Right renal pelvis (tissue), 4 donors: ENCODE data around the gene SOX10. TPM values are rescaled to one million over a fixed set of nuclear protein-coding genes. Genes with fewer than 3 reads are reported as not detected.

Experiments
- DNase-seq, 4 donors: peaks; one replicate each; pipeline ENCODE4 v3.0.0-alpha.2; 2013; ENCODE audit warnings: low read depth in 4 of 4, low spot score in 3 of 4, missing footprints in 1 of 4
- polyA plus RNA-seq, 4 donors: library from polyadenylated mRNA; unstranded; fragments of 120-200 nt; gene quantifications; one replicate each; pipeline ENCODE4 v1.2.1, GENCODE V29; 2013; ENCODE audit not compliant: insufficient read length in 4 of 4

The SOX10 gene
- 1 to 10 TPM in 3 of 4 donors, under 1 TPM in 1; 0.91 to 3.8 (median 1.3) TPM for polyA plus RNA-seq

DNA sequence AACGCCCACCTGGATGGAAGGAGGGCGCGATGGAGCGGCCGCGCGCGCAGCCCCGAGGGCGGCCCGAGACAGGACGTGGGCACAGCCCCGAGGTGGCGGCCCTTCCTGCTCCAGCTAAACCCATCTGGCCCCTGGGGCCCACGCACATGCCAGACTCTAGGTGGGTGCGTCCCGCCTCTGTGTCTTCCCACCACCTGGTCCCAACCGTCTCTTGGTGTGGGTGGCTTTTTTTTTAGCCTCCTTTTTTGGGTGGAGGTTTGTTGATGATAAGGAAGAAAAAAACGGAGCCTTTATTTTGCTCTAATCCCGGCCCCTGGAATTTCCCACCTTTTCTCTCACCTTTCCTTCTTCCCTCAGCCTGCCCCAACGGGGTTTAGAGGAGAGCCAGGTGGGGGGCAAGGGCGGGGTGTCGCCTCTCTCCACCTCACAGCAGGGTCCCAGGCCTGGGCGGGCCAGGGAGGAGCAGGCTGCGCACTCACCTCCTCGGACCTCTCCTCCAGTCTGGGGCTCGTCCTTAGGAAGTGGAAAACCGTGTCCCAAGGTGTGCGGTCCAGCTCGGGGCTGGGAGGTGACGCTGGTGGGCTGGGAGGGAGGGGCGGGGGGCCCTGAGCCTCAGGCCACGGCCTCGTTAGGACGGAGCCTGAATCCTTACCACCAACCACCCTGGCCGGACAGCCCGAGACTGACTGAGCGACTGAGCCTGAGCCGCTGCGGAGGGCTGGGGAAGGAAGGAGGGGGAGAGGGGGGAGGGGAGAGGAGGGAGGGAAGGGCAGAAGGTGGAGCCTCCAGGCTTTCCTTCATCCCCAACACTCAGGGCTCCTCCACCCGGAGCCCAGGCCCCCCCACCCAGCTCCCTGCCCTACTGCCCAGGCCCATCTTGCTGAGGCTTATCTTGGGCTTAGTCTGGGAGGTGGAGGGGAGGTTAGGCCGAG, at the start of gene SOX10:
TSS of gene SOX10 (minus strand) at position 696 of the 932 bp plus-strand sequence. CDS start 771 bp downstream, outside the sequence.
- DNase-seq, result no peak

DNA sequence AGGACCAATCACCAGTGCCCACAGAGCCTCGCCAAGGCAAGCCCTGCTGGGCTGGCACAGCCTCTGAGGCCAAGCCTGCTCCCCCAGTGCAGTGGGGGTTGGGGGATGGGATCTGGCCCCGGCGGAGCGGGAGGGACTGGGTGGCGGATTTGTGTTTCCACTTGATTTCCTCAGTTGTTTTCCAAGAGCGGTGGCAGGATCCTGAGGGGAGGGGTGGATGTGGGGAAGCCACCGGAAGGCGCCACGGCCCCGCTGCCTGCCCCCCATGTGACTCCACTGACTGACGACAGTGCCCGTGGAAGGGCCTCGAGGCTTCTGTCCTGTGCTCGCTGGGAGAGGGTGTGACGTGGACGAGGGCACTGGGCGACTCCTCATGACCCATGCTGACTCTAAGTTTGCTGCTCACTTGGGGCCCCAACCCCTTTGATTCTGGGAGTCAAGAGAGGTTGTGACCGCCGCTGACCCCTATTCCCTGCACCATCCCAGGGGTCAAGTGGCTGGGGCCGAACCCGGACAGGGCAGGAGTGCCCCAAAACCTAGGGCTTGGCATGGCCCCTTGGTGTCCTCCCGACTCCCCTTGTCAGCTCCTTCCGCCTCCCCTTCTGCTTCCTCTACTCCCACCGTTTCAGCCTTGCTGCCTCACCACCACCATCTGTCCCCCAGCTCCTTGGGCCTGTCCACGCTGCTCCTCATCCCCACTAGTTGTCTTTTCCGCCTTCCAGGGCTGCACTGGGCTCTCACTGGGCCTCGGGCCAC, 49.3 kb upstream of the SOX10 start:
- no peak for DNase-seq

DNA sequence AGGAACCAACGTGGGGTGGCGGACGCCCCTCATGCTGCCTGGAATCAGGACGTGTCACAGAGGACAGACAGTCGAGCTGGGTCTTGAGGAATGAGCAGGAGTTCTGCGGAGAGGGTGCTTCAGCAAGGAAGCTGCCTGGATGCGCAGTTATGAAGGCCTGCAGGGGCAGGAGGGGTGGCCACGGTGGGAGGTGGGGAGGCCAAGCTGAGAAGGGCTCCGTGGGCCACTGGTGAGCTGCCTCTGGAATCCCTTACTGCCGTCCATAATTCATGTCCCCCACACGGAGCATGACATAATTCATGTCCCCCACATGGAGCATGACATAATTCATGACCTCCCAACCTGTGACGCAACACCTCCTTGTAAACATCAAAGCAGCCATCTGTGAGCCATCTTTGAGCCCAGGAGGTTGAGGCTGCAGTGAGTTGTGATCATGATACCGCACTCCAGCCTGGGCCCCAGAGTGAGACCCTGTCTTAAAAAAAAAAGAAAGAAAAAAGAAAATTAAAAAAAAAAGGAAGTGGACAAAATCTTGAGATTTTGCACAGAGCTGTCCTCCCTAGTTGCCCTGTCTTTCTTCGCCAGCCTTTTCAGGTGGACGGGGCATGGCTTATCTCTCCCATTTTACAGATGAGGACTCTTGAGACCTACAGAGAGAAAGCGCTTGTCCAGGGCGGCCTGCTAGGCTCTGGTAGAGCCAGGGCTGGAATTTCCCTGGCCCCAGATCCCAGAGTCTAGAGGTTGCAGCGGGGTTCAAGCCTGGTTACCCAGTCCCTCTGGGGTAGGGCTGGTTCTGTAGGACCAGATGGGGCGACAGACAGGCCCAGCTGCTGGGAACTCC, 48.5 kb upstream of the SOX10 start:
- DNase-seq, result no peak

DNA sequence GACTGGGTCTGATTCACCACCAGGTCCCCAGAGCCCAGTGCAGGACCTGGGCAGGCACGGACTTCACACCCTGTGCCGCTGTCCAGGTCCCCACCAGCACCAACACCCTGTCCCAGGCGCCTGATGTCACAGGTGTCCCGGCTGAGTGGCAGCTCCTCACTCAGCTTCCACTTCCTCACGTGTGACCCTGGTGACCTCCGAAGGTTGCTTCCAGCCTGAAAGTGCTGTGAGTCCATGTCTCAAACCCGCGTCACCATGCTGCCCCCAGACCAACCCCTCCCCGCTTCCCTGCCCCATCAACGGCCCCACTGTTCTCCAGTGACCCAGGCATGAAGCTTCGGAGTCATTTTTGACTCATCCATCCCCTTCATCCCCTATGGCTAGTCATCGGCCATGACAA, 47.1 kb upstream of the SOX10 start:
- no peak for DNase-seq

DNA sequence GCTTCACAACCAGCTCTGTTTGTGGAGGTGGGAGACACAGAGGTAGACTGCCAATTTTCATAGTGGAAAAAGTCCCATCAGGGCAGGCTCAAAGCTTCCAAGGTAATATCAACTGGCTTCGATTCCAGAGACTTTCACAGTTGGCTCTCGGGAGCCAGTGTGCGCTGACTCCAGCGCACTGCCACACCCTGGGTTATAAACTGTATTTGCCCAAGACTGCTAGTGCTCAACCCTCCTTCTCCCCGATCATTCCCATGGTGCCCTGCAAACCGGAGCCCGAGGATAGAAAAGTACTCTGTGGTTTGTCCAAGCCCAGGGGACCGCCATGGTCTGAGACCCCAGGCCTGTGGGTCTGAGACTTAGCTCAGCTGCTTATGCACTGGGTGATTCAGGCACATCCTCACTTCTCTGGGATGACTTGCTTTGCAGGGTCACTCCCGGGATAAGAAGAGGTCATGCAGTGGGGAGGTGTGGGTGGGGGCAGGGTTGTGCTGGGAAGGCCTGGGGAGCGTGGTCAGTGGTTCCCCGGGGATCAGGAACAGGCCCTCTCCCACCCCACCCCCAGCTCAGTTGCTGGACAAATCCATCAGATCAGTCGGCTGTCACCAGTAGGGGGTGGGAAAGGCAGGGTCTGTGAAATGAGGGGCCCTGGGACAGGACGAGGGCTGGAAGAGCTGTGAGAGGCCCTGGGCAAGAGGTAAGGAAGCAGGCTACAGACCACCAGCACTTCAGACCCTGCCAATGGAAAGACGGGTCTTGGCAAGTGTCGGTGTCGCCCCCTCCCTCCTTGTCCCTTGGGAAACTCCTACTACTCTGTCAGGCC, 46.2 kb upstream of the SOX10 start:
- no peak for DNase-seq

DNA sequence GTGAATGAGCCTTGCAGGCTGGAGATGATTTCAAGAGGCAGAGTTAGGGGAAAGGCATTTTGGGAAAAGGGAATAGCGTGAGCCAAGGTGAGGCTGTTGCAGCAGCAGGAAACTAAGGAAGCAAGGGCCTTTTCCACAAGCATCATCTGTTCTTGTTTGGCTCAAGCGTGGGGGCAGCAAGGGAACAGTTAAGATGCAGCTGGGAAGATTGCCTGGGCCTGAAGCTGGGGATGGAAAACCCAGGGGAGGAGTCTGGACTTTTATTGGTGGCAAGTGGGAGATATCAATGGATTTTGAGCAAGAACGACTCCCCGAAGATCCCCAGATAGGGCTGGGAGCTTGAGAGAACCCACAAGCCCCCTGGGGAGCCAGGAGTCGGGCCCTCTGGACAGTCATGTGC, 45.5 kb upstream of the SOX10 start:
- DNase-seq, result no peak

DNA sequence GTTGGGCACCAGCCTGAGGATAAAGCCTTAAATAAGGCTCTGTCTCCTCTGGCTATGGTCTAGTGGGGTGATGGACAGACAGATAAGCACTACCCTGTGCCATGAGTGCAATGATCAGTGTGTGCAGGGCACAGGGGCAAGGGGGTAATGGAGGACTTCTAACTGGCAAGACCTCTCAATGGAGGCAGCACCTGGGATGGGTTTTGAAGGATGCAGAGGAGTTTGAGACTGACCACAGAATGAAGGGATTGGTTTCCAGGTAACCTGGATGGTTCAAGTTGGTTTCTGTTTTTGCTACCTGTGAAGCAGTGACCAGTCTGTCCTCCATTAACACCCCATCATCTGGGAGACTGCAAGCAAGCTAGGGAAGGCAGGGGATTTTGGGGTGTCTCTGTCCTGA, 45.0 kb upstream of the SOX10 start:
- DNase-seq, result no peak

DNA sequence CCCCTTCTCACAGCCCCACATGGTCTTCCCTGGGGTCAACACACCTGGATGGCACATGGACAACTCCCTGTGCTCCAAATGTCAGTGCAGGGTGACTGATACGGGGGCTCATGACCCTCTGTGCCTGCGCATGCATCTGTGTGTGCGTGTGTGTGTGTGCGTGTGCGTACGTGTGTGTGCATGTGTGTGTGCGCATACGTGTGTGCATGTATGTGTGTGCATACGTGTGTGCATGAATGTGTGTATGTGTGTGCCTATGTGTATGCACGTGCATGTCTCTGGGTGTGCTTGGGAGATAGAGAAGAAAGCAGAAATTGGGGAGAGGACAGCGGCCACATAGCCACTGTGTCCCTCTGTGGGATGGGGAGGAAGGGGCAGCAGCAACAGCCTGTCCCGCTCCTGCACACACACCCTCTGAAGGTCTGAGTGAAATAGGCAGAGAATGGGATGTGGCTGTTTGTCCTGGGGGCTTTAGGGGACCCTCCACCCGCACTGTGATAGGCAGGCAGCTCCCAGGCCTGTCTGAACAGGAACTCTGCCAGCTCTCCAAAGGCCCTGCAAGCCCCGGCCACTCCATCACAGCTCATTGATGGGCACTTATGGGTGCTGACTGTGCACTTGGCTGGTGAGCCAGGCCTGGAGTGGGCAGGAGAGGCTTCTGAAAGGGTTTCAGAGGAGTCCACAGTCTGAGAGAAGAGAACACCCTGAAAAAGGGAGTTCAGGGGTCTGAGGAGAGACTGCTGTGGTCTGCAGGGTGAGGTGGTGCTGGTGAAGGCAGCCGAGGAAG, 44.2 kb upstream of the SOX10 start:
- DNase-seq, result no peak

DNA sequence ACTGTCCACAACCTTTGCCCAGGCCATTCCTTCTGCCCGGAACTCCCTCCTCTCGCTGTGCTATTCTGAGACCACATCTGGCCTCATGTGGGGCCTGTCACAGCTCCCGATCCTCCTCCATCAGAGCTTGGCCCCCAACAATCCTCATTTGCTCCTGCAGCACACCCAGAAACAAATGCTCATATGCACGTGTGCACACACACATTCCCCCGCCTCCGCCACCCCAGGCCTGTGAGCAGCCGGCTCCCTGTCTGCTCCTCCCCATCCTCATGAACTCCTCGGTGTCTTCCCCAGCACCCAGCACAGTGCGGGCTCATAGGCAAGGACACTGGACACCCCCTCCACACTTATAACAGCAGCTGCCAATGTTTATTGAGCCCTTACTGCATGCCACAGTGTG, 43.1 kb upstream of the SOX10 start:
- DNase-seq, result no peak

DNA sequence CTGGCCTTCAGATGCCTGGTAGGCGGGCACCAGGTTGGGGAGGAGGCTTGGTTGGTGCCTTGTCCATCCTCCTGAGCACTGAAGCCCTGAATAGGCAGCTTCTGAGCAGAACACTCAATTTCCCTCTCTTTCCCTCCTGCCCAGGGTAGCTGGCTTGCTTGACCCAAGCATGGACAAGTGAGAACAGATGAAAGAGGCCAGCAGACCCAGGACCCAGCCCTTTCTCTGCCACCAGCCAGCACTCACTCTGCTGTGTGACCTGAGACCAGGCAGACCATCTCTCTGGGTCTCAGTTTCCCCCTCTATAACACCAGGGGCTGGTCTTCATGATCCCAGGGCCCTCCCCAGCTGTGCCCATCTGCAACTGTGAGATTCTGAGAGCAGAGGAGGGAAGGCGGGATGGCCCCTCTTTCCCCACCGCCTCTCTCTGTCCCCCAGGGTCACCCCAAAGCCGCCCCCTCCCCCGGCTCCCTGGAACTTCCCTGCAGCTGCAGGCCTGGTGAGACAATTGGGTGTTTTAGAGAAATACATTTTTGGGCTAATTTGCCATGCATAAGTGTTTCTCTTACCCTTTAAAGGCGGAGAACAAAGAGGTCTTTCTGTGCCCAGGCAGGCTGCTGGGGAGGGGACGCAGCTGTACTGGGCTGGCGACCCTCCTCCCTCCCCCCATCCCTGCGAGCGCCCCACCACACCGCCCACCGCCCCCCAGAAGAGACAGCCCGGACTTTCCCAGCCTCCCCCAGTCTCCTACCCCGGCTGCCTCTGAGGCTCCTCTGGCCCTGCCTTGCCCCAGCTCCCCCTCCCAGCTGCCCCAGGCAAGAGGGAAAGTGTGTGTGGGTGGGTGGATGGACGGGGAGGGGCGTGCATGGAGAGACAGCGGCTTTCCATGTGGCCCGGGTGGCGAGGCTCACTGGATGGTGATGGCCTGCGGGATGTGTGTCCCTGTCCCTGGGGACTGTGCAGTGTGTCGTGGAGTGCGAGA, 42.1 kb upstream of the SOX10 start:
- DNase-seq, result no peak

DNA sequence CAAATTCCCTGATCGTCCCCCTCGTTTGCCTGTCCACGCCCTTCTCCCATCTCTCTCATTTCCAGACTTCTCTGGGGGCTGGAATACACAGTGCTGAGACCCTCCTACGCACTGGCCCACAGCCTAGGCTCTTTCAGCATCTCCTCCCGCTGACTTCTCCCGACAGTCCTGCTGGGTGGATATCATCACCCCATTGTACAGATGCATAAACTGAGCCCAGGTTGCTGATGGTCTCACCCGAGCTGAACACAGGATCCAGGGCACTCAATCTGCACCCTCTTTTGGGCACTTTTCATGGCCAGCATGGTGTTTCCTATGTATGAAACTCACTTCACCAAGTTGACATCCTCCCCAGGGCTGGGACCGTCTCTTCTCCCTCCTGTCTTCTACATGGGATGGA, 41.2 kb upstream of the SOX10 start:
- no peak for DNase-seq

DNA sequence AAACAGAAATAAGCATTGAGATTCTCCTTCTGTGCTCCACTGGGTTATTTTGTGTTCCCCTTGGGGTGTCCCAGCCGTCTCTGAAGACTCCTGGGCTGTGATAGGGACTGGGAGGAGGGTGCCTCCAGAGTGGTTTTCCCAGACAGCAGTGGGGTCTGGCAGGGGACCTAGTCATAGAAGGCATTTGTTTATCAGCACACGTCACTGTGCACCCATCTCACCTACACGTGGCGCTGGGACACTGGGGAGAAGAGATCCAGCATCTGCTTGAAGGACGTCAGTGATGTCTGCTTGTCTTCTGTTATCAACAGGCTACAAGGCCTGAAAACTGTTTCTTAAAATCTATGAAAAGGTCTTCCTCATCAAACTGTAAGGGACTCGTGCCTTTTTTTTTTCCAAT, 38.7 kb upstream of the SOX10 start:
- no peak for DNase-seq

DNA sequence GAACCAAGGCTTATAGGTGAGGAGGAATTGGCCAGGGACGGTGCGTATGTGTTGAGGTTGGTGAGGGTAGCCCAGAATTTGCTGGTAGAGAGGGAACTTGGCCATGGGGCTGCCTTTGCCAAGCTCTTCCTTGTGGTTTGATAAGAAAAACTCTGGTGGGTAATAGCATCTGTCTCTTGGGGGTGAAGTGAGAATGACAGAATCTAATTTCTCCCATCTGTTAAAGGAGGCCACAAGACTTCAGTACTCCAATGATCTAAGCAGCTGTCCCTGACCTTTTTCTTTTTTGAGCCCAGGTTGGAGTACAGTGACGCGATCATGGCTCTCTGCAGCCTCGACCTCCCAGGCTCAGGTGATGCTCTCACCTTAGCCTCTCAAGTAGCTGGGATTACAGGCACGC, 36.9 kb upstream of the SOX10 start:
- DNase-seq, result no peak

DNA sequence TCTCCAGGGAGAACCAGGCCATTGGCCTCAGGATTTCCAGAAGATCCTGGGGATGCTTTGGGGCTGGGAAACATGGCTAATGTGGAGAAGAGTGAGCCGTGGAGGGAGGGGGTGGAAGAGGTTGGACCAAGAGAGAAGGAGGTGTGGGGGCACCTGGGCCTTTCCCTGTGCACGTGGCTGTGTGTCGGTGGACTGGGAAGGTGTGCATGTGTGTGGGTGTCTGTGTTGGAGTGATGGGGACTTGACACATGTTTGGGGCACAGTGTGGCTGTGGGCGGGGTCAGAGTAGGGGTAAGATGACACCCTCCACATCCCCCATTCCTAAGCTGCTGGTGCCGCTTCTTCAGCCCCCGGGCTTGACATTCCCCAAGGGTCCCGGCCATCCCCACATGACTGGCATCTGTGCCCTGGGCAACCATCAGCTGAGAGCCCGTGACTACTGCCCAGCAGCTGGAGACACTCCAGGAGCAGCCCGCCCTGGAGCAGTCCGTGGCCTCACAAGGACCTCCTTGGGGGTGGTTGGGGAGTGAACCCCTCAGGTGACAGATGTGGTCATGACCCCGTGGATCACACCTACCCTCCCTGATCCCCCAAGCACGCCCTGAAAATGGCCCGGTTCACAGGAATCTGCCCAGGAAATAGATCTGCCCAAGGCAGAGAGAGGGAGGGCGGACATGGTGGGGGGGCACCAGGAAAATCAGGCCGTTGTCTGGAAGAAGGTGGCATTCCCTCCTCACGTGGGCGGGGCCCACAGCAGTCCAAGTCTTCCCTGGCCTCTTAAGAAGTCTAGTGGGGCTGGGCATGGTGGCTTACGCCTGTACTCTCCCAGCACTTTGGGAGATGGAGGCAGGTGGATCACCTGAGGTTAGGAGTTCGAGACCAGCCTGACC, 34.8 kb upstream of the SOX10 start:
- DNase-seq, result no peak

DNA sequence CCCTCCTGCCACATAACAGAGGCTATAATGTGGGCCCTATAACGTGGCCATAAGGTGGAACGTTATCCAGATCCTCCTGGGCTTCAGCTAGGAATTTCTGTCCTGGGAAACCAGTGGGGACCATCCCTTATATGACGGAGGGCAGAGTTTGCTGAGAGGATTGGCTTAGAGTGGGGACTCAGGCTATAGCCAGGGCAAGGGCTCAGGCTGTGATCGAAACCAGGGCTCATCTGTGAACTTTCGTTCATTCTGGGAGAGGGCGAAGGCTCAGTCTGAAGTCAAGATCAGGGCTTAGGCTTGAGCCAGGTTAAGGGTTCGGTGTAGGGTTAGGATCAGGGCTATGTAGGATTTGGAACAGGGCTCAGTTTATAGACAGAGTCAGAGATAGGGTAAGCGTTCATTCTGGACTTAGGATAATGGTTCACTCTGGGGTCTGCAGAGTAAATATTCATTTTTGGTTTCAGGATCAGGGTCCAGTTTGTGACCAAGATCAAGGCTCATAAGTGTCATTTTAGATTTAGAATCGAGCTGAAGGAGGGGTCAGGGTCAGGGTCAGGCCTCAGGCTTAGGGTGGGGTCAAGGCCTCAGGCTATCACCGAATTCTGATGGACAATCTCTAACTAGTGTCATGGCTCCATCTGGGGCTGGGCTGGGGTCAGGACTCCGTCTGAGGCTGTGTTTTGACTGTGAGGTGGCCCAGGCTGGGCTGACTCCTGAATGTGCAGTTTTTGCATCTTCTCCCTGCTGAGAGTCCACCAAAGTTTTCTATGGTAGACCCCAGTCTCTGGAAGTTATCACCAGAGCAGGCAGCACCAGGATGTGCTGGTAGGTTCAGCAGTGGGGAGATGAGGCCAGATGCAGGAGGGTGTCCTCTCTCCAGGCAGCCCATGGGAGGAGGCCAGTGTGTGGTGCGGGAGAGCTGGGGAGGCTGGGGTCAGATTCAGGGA, 33.9 kb upstream of the SOX10 start:
- DNase-seq, result no peak
